ENCODE measurements around the gene CLIP1. TPM values are rescaled to one million over a fixed set of nuclear protein-coding genes. Genes with fewer than 3 reads are reported as not detected.

Gene CLIP1
- total RNA-seq, 4 donors from 2014 or later: 371 to 626 (median 552) TPM

- H3K27me3 ChIP-seq: no peaks in the 10 kb centered on the region
- in situ Hi-C loops (cut with MboI; ENCODE audit: low sequenced_read_pairs in 4 of 4): no loop called here
- no peak overlapping the region for H3K27ac ChIP-seq
- no peak for DNase-seq
- intact Hi-C loops (cut with DNase I; ENCODE audit: low total_unique reads): no loop called here
- ATAC-seq: no peak
- TF ChIP-seq CTCF (IDR thresholded peaks at IDR 0.05 in 4 of 5, conservative IDR thresholded peaks at IDR 0.05 in 1 of 5): no peak
- no peak for TF ChIP-seq POLR2A (IDR thresholded peaks at IDR 0.05)
- no peaks in the 10 kb centered on the region for H3K9me3 ChIP-seq
- peaks cover 0 to 94% of the 10 kb centered on the region in 2 donors for H3K36me3 ChIP-seq
- no peaks in the 10 kb centered on the region for H3K4me1 ChIP-seq
- no peak overlapping the region for H3K4me3 ChIP-seq
Observed at GRCh38 chr12:122306407-122306806, 116.1 kb downstream of the CLIP1 start.

GRCh38 chr12:122304924-122305323, 117.5 kb downstream of the CLIP1 start:
- intact Hi-C loops (cut with DNase I; ENCODE audit: low total_unique reads) (no loop called here), in situ Hi-C loops (cut with MboI; ENCODE audit: low sequenced_read_pairs in 4 of 4) (no loop called here)
- no peaks in the 10 kb centered on the region for H3K27me3 ChIP-seq

GRCh38 chr12:122303068-122303467, 119.4 kb downstream of the CLIP1 start:
- no peaks in the 10 kb centered on the region for H3K9me3 ChIP-seq
- ATAC-seq (no peak), DNase-seq (no peak)
- H3K36me3 ChIP-seq: peaks cover 0 to 88% of the 10 kb centered on the region in 2 donors
- H3K27ac ChIP-seq: peak overlapping the region in 1 of 4 donors; percentile 39
- H3K4me3 ChIP-seq: no peak overlapping the region
- TF ChIP-seq CTCF (IDR thresholded peaks at IDR 0.05 in 4 of 5, conservative IDR thresholded peaks at IDR 0.05 in 1 of 5): no peak
- TF ChIP-seq POLR2A (IDR thresholded peaks at IDR 0.05): no peak
- no peaks in the 10 kb centered on the region for H3K4me1 ChIP-seq
- intact Hi-C loops (cut with DNase I; ENCODE audit: low total_unique reads) (no loop called here), in situ Hi-C loops (cut with MboI; ENCODE audit: low sequenced_read_pairs in 4 of 4) (no loop called here)
- H3K27me3 ChIP-seq: no peaks in the 10 kb centered on the region

More at GRCh38 chr12:122304924-122305323, 117.5 kb downstream of the CLIP1 start:
- Histone ChIP-seq H3K9me3 (no peaks in the 10 kb centered on the region), H3K27ac (no peak overlapping the region), H3K36me3 (peaks cover 0 to 98% of the 10 kb centered on the region in 2 donors), H3K4me1 (no peaks in the 10 kb centered on the region), H3K4me3 (no peak overlapping the region)
- TF ChIP-seq CTCF (IDR thresholded peaks at IDR 0.05 in 4 of 5, conservative IDR thresholded peaks at IDR 0.05 in 1 of 5): no peak
- no peak for TF ChIP-seq POLR2A (IDR thresholded peaks at IDR 0.05)
- ATAC-seq: no peak
- no peak for DNase-seq

- Histone ChIP-seq H3K27me3 (no peaks in the 10 kb centered on the region), H3K4me3 (no peak overlapping the region), H3K27ac (no peak overlapping the region), H3K9me3 (no peaks in the 10 kb centered on the region), H3K36me3 (peaks cover 11 to 84% of the 10 kb centered on the region in 2 donors), H3K4me1 (no peaks in the 10 kb centered on the region)
- ATAC-seq (no peak), DNase-seq (no peak)
- intact Hi-C loops (cut with DNase I; ENCODE audit: low total_unique reads) (no loop called here), in situ Hi-C loops (cut with MboI; ENCODE audit: low sequenced_read_pairs in 4 of 4) (no loop called here)
- TF ChIP-seq POLR2A (IDR thresholded peaks at IDR 0.05): no peak
Observed at GRCh38 chr12:122298071-122298748, 124.3 kb downstream of the CLIP1 start.

- ATAC-seq (no peak), DNase-seq (no peak)
- intact Hi-C loops (cut with DNase I; ENCODE audit: low total_unique reads): no loop called here
- Histone ChIP-seq H3K9me3 (no peaks in the 10 kb centered on the region), H3K27ac (no peak overlapping the region), H3K27me3 (no peaks in the 10 kb centered on the region), H3K4me3 (no peak overlapping the region), H3K36me3 (peaks cover 11 to 78% of the 10 kb centered on the region in 2 donors), H3K4me1 (no peaks in the 10 kb centered on the region)
- TF ChIP-seq CTCF (IDR thresholded peaks at IDR 0.05 in 4 of 5, conservative IDR thresholded peaks at IDR 0.05 in 1 of 5) (no peak), POLR2A (IDR thresholded peaks at IDR 0.05) (no peak)
- in situ Hi-C loops (cut with MboI; ENCODE audit: low sequenced_read_pairs in 4 of 4): no loop called here
Observed at GRCh38 chr12:122297494-122297893, 125.0 kb downstream of the CLIP1 start.

Measured in gastrocnemius medialis (tissue), 4 donors.